GM12892 (cell line): ENCODE measurements around the gene UBE2C.
A peak's percentile ranks its signal among the peaks of the same experiment; 100 is the strongest.
"Not testable (repeated sequence)": the region's sequence is repeated elsewhere in the genome, so short reads cannot be mapped to it uniquely, and the experiment has no call there.

Experiments
- DNase-seq: peaks from one replicate; pipeline ENCODE4 v3.0.0; 2011; ENCODE audit not compliant: insufficient read length
- FAIRE-seq: peaks from 2 replicates; lab custom pipeline; 2011; peaks lifted over from hg19 to GRCh38; lab: Jason Lieb, UNC
- POLR2A ChIP-seq: IDR thresholded peaks from 2 replicates; pipeline ENCODE4 v1.6.1; 2011; ENCODE audit warnings: low read depth, low read length, control low read depth
- POLR2AphosphoS5 ChIP-seq: IDR thresholded peaks from 2 replicates; pipeline ENCODE4 v1.6.1; 2011; ENCODE audit warnings: low read depth, low read length, control low read depth
- TAF1 ChIP-seq: IDR thresholded peaks from 2 replicates; pipeline ENCODE4 v1.6.1; 2011; ENCODE audit warnings: low read depth, mild to moderate bottlenecking, control low read depth, low read length, borderline replicate concordance

The UBE2C gene

GRCh38 chr20:45781391-45781931, 31.0 kb upstream of the UBE2C start:
- FAIRE-seq (no peak), DNase-seq (no peak)
- no peak for TF ChIP-seq POLR2AphosphoS5

- no peak for TF ChIP-seq POLR2AphosphoS5
- no peak for TF ChIP-seq TAF1
- no peak for TF ChIP-seq POLR2A
- FAIRE-seq (no peak), DNase-seq (no peak)
Observed at GRCh38 chr20:45782890-45783289, 29.6 kb upstream of the UBE2C start.

GRCh38 chr20:45783656-45784294, 28.7 kb upstream of the UBE2C start:
- TF ChIP-seq POLR2A (no peak), POLR2AphosphoS5 (no peak), TAF1 (no peak)
- no peak for DNase-seq
- FAIRE-seq: no peak

GRCh38 chr20:45788351-45788750, 24.1 kb upstream of the UBE2C start:
- no peak for FAIRE-seq

GRCh38 chr20:45792317-45793118, 19.9 kb upstream of the UBE2C start:
- FAIRE-seq (no peak), DNase-seq (no peak)
- TF ChIP-seq TAF1 (no peak), POLR2A (no peak), POLR2AphosphoS5 (no peak)

More at GRCh38 chr20:45788351-45788750, 24.1 kb upstream of the UBE2C start:
- no peak for DNase-seq
- no peak for TF ChIP-seq POLR2A

- no peak for FAIRE-seq
- no peak for DNase-seq
- TF ChIP-seq POLR2A: no peak
- no peak for TF ChIP-seq TAF1
- TF ChIP-seq POLR2AphosphoS5: no peak
Observed at GRCh38 chr20:45796337-45797065, 15.9 kb upstream of the UBE2C start.

GRCh38 chr20:45797510-45797909, 14.9 kb upstream of the UBE2C start:
- DNase-seq, FAIRE-seq: not testable (repeated sequence)

GRCh38 chr20:45797955-45798354, 14.5 kb upstream of the UBE2C start:
- not testable (repeated sequence) for FAIRE-seq, DNase-seq

GRCh38 chr20:45798935-45799642, 13.4 kb upstream of the UBE2C start:
- FAIRE-seq (peak; percentile 74), DNase-seq (peak; percentile 43)

GRCh38 chr20:45801851-45802250, 10.6 kb upstream of the UBE2C start:
- FAIRE-seq (no peak), DNase-seq (no peak)
- TF ChIP-seq POLR2A (no peak), POLR2AphosphoS5 (no peak), TAF1 (no peak)

More at GRCh38 chr20:45798935-45799642, 13.4 kb upstream of the UBE2C start:
- TF ChIP-seq POLR2AphosphoS5 (no peak), POLR2A (no peak), TAF1 (no peak)

GRCh38 chr20:45810191-45810970, 2.1 kb upstream of the UBE2C start:
- FAIRE-seq: no peak
- TF ChIP-seq POLR2A (no peak), POLR2AphosphoS5 (no peak), TAF1 (no peak)
- DNase-seq: no peak
